Fibroblast of peridontal ligament (primary cell): ENCODE data around the gene FBXO31.
A peak's percentile ranks its signal among the peaks of the same experiment; 100 is the strongest.
"Not testable (repeated sequence)": the region's sequence is repeated elsewhere in the genome, so short reads cannot be mapped to it uniquely, and the experiment has no call there.

ENCODE experiments used
- DNase-seq: peaks from one replicate; pipeline ENCODE4 v3.0.0-alpha.2; 2010; ENCODE audit errors: extremely low read depth

The FBXO31 gene

GRCh38 chr16:87411375-87412271 is 28.0 kb upstream of the FBXO31 start:
- DNase-seq, result no peak

- DNase-seq, result no peak
These were observed 27.4 kb upstream of the FBXO31 start for GRCh38 chr16:87410968-87411367.

- DNase-seq, result no peak
These were observed 27.0 kb upstream of the FBXO31 start for GRCh38 chr16:87410530-87410929.

GRCh38 chr16:87409781-87410180 is 26.2 kb upstream of the FBXO31 start:
- no peak for DNase-seq

- DNase-seq, result no peak
These were observed 25.6 kb upstream of the FBXO31 start for GRCh38 chr16:87409153-87409552.

- DNase-seq, result no peak
These were observed 24.0 kb upstream of the FBXO31 start for GRCh38 chr16:87407511-87408112.

- no peak for DNase-seq
These were observed 23.0 kb upstream of the FBXO31 start for GRCh38 chr16:87406495-87407088.

- no peak for DNase-seq
These were observed 21.4 kb upstream of the FBXO31 start for GRCh38 chr16:87404764-87405625.

GRCh38 chr16:87395181-87395842 is 11.7 kb upstream of the FBXO31 start:
- DNase-seq, result no peak

GRCh38 chr16:87393680-87394055 is 10.1 kb upstream of the FBXO31 start:
- DNase-seq, result no peak

GRCh38 chr16:87392821-87393679 is 9.5 kb upstream of the FBXO31 start:
- DNase-seq, result peak; percentile 53

GRCh38 chr16:87391950-87392820 is 8.6 kb upstream of the FBXO31 start, which contains the start of gene MAP1LC3B:
TSS of gene MAP1LC3B (plus strand) at chr16:87392336. CDS start at chr16:87392428, 92 bp downstream.
- peak; percentile 93 for DNase-seq

- DNase-seq, result no peak
These were observed 7.9 kb upstream of the FBXO31 start for GRCh38 chr16:87391324-87391949.

GRCh38 chr16:87390641-87391323 is 7.2 kb upstream of the FBXO31 start:
- no peak for DNase-seq

GRCh38 chr16:87389914-87390313 is 6.3 kb upstream of the FBXO31 start:
- DNase-seq, result not testable (repeated sequence)

GRCh38 chr16:87389245-87389644 is 5.7 kb upstream of the FBXO31 start:
- no peak for DNase-seq

GRCh38 chr16:87388818-87389134 is 5.2 kb upstream of the FBXO31 start:
- no peak for DNase-seq
